Coronary artery (tissue), 2 donors: ENCODE data around the gene WDR91.

Source experiments
- DNase-seq: peaks from one replicate; pipeline ENCODE4 v3.0.0-alpha.2; 2017; ENCODE audit warnings: low spot score
- H3K27ac ChIP-seq, 2 donors: fragments of 200-600 bp; sonication (generic); one replicate each; pipeline ENCODE4 v1.5.1; 2016 to 2019
- H3K4me3 ChIP-seq: fragments of 200-600 bp; sonication (generic); 2 replicates; pipeline ENCODE4 v1.5.1; 2016; ENCODE audit warnings: mild to moderate bottlenecking, moderate library complexity
- CTCF ChIP-seq: fragments of 200-600 bp; sonication (generic); IDR thresholded peaks from one replicate; pipeline ENCODE4 v1.5.1; 2019; ENCODE audit warnings: antibody characterized with exemption

Gene WDR91

GRCh38 chr7:135185471-135186260, 25.7 kb downstream of the WDR91 start:
- DNase-seq, result no peak
- H3K27ac ChIP-seq, result no peak overlapping the region
- H3K4me3 ChIP-seq, result no peak overlapping the region
- TF ChIP-seq CTCF, result no peak

DNA sequence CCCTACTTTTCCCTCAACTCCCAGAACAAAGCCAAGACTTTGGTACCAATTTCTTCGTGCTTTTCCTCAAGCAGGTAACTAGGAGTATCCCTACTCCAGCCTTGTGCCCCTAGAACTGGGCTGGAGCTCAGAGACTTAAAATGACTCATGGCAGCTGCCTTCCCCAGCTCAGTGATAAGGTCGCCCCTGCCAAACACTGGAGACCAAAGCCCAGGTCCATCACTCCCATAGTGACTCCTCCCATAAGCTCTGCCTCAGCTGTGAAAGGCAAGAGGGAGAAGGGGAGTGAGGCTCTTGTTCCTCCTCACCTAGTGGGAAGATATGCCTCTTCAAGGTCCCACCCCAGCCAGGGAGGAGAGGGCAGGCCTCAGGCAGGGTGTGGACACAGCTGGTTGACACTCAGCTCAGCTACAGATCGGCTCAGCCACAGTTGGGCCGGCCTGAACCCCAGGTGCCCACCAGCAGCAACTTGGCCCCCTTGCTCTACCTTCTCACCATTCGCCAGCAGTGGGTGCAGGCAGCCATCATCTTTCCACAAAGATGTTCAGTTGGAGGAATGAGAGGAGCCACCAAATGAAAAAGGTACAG, 27.0 kb downstream of the WDR91 start:
- H3K27ac ChIP-seq, result no peak overlapping the region
- H3K4me3 ChIP-seq, result no peak overlapping the region
- no peak for DNase-seq
- no peak for TF ChIP-seq CTCF

- H3K27ac ChIP-seq, result no peak overlapping the region
- no peak for DNase-seq
- no peak for TF ChIP-seq CTCF
These were observed 27.8 kb downstream of the WDR91 start for GRCh38 chr7:135183478-135183877.

DNA sequence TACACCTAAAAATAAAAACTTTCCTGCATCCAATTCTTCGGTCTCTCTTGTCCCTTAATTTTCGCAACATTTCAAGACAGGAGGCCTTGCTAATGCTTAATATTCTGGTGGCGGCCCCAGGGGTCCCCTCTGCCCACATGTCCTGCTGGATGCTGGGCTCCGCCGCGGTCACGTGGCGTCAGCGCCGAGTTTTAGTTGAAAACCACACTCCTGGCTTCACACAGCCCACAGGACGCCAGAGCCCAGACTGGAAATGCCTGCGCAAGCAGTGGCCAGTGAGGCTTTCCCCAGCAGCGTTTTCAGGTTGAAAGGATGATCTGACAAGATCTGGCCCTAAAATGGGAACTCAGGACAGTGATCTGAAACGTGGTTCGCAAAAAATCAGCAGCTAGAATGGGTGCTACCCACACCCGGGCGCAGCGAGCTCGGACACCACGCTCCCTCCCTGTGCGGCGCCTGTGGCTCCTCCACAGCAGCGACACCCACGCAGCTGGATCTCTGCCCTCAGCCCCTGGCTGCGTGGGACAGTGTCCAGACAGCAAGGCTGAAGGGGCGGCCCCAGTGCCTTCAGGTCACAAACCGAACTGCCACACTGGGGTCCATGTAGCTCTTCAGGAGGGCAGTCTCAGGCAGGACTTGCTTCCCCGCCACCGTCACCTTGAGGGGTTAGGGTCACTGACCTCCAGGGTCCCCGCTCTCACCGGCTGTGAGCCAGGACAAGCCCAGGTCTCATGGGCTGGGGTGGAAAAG, 29.2 kb downstream of the WDR91 start:
- H3K4me3 ChIP-seq, result no peak overlapping the region
- no peak for DNase-seq
- no peak overlapping the region for H3K27ac ChIP-seq
- TF ChIP-seq CTCF, result no peak

More at GRCh38 chr7:135183478-135183877, 27.8 kb downstream of the WDR91 start:
- H3K4me3 ChIP-seq, result no peak overlapping the region

DNA sequence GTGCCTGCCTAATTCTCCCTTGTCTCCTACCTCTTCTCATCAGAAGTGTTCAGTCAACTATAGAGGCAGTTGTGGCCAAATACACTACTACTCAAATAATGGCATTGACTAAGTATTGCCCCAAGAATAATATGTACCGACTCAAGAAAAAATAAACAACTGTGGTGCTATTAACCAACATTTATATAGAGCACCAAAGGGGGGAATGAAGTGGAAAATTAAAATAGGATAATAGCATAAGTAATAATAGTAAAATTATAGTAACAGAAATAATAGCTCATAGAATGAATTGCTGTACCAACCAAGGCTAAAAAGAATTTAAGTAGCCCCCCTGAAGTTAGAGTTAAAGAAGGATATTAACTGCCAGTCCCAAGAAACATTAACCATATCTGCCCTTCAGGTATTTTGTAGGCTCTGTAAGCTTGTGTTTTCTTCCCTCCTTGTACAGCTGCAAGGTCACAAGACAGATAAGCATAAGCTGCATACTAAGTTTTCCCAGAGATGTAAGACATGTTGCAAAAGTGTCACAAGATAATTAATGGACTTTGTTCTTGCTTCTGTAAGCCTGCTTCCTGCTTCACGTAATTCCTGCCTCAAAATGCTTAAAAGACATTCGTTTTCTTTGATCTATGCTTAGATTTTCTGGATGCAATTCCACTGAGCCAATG, 29.9 kb downstream of the WDR91 start:
- no peak for DNase-seq
- no peak for TF ChIP-seq CTCF
- no peak overlapping the region for H3K27ac ChIP-seq
- no peak overlapping the region for H3K4me3 ChIP-seq

- Histone ChIP-seq H3K27ac (no peak overlapping the region), H3K4me3 (no peak overlapping the region)
- no peak for TF ChIP-seq CTCF
- no peak for DNase-seq
These were observed 31.2 kb downstream of the WDR91 start for GRCh38 chr7:135180122-135180521.
